H1 (cell line): Measurements from ENCODE around the gene DNAH12. TPM values are rescaled to one million over a fixed set of nuclear protein-coding genes. Genes with fewer than 3 reads are reported as not detected.

Source experiments
- CTCF ChIA-PET: fragments of 300-600 bp; sonication (Branson Sonifier 250); formaldehyde crosslinking; loops from one replicate; lab custom pipeline; 2021; ENCODE audit not compliant: partially characterized antibody; lab: Charles Lee
- POLR2A ChIA-PET: fragments of 300-600 bp; sonication (Branson Sonifier 250); formaldehyde crosslinking; loops from one replicate; lab custom pipeline; 2021; ENCODE audit warnings: inconsistent platforms; ENCODE audit not compliant: partially characterized antibody; lab: Charles Lee
- DNase-seq, 2 experiments: peaks; one replicate each; pipeline versions ENCODE4 v3.0.0 to v3.0.0-alpha.2; 2010 to 2022; ENCODE audit warnings: low spot score in 2 of 2, low read depth in 1 of 2, mixed read lengths in 1 of 2
- FAIRE-seq: peaks from 2 replicates; lab custom pipeline; 2011; peaks lifted over from hg19 to GRCh38; lab: Jason Lieb, UNC
- H2AFZ ChIP-seq: 2 replicates; pipeline ENCODE4 v1.8.1; 2012; ENCODE audit warnings: low read length, inconsistent platforms
- H2AK5ac ChIP-seq: 2 replicates; pipeline ENCODE4 v1.6.1; 2013; ENCODE audit warnings: low read depth, low read length
- H2BK120ac ChIP-seq: replicated peaks from 2 replicates; pipeline ENCODE3; 2013; ENCODE audit warnings: low read depth, low read length, inconsistent platforms
- H2BK12ac ChIP-seq: 2 replicates; pipeline ENCODE4 v1.6.1; 2013; ENCODE audit warnings: low read depth, low read length
- H2BK15ac ChIP-seq: 2 replicates; pipeline ENCODE4 v1.6.1; 2013; ENCODE audit warnings: low read length
- H2BK20ac ChIP-seq: 2 replicates; pipeline ENCODE4 v1.6.1; 2013; ENCODE audit warnings: low read length
- H2BK5ac ChIP-seq: 2 replicates; pipeline ENCODE4 v1.6.1; 2013; ENCODE audit warnings: low read depth, low read length
- H3K14ac ChIP-seq: 2 replicates; pipeline ENCODE4 v1.6.1; 2013; ENCODE audit warnings: inconsistent platforms; ENCODE audit not compliant: insufficient read length
- H3K18ac ChIP-seq: 2 replicates; pipeline ENCODE4 v1.6.1; 2013; ENCODE audit warnings: low read length; ENCODE audit errors: extremely low read depth
- H3K23ac ChIP-seq: 2 replicates; pipeline ENCODE4 v1.6.1; 2013; ENCODE audit warnings: inconsistent platforms; ENCODE audit not compliant: insufficient read length
- H3K23me2 ChIP-seq: 2 replicates; pipeline ENCODE4 v1.6.1; 2013; ENCODE audit warnings: low read depth, low read length
- H3K27ac ChIP-seq: 2 replicates; pipeline ENCODE4 v1.6.1; 2011; ENCODE audit warnings: low read depth, low read length, inconsistent platforms
- H3K27me3 ChIP-seq, 4 experiments: replicated peaks in 1 of 4; 1 replicate in 1 of 4; 2 replicates in 3 of 4; pipeline versions ENCODE4 v1.6.1 to v1.8.1; 2011 to 2013; ENCODE audit warnings: low read length in 3 of 4, mild to moderate bottlenecking in 3 of 4, inconsistent platforms in 2 of 4, mixed read lengths in 2 of 4, moderate library complexity in 1 of 4; ENCODE audit not compliant: control insufficient read depth in 3 of 4, insufficient read depth in 3 of 4; ENCODE audit errors: extremely low read depth in 1 of 4
- H3K36me3 ChIP-seq, 4 experiments: 2 replicates each; pipeline versions ENCODE4 v1.6.1 to v1.8.1; 2011 to 2013; ENCODE audit warnings: mild to moderate bottlenecking in 4 of 4, low read length in 3 of 4, moderate library complexity in 2 of 4, control low read depth in 1 of 4, inconsistent platforms in 1 of 4; ENCODE audit not compliant: insufficient read depth in 4 of 4, control insufficient read depth in 2 of 4
- H3K4ac ChIP-seq: replicated peaks from 2 replicates; pipeline ENCODE3; 2013; ENCODE audit warnings: low read length, low read depth, mixed read lengths, inconsistent platforms; ENCODE audit not compliant: insufficient read length
- H3K4me1 ChIP-seq, 4 experiments: replicated peaks in 1 of 4; 1 replicate in 1 of 4; 2 replicates in 3 of 4; pipeline versions ENCODE4 v1.6.1 to v1.8.1; 2011 to 2013; ENCODE audit warnings: low read length in 3 of 4, inconsistent platforms in 2 of 4, mixed read lengths in 1 of 4; ENCODE audit not compliant: insufficient read depth in 4 of 4, control insufficient read depth in 3 of 4
- H3K4me2 ChIP-seq, 2 experiments: 2 replicates each; pipeline versions ENCODE4 v1.6.1 to v1.8.1; 2011 to 2013; ENCODE audit warnings: low read depth in 2 of 2, low read length in 2 of 2, control low read depth in 1 of 2, inconsistent platforms in 1 of 2, mild to moderate bottlenecking in 1 of 2; ENCODE audit not compliant: insufficient read depth in 1 of 2
- H3K4me3 ChIP-seq, 4 experiments: fragments of 200-600, 300-600 bp in 1 of 4; sonication (generic), shearing (Covaris generic), sonication (Bioruptor Twin) in 1 of 4; 2 replicates each; pipeline versions ENCODE4 v1.5.1 to v1.8.1; 2011 to 2016; ENCODE audit warnings: low read length in 4 of 4, low read depth in 3 of 4, control low read depth in 2 of 4, inconsistent platforms in 2 of 4, mild to moderate bottlenecking in 2 of 4, mixed read lengths in 1 of 4, moderate library complexity in 1 of 4; ENCODE audit not compliant: insufficient read depth in 2 of 4; ENCODE audit errors: extremely low read depth in 1 of 4
- H3K56ac ChIP-seq: replicated peaks from 2 replicates; pipeline ENCODE3; 2013; ENCODE audit warnings: low read depth, mild to moderate bottlenecking, mixed read lengths, low read length, inconsistent platforms; ENCODE audit not compliant: insufficient read length
- H3K79me1 ChIP-seq: 2 replicates; pipeline ENCODE4 v1.6.1; 2013; ENCODE audit warnings: low read depth, low read length, control low read depth
- H3K79me2 ChIP-seq, 2 experiments: 2 replicates each; pipeline versions ENCODE4 v1.6.1 to v1.8.1; 2012 to 2013; ENCODE audit warnings: low read length in 2 of 2, mild to moderate bottlenecking in 2 of 2, inconsistent platforms in 1 of 2; ENCODE audit not compliant: insufficient read depth in 2 of 2, control insufficient read depth in 1 of 2
- H3K9ac ChIP-seq, 4 experiments: replicated peaks in 1 of 4; 1 replicate in 1 of 4; 2 replicates in 3 of 4; pipeline versions ENCODE4 v1.6.1 to v1.8.1; 2011 to 2013; ENCODE audit warnings: low read depth in 3 of 4, low read length in 3 of 4, control low read depth in 2 of 4, mild to moderate bottlenecking in 2 of 4, moderate library complexity in 2 of 4, inconsistent platforms in 1 of 4; ENCODE audit errors: extremely low read depth in 1 of 4
- H3K9me3 ChIP-seq, 2 experiments: 2 replicates each; pipeline versions ENCODE4 v1.6.1 to v1.8.1; 2012 to 2013; ENCODE audit warnings: mild to moderate bottlenecking in 2 of 2, moderate library complexity in 2 of 2, control low read depth in 1 of 2, inconsistent platforms in 1 of 2, low read depth in 1 of 2, low read length in 1 of 2, mixed read lengths in 1 of 2; ENCODE audit not compliant: insufficient read depth in 2 of 2
- H4K20me1 ChIP-seq, 2 experiments: replicated peaks in 1 of 2; 2 replicates each; pipeline versions ENCODE3 to v1.8.1; 2011 to 2013; ENCODE audit warnings: inconsistent platforms in 2 of 2, low read length in 2 of 2, mild to moderate bottlenecking in 1 of 2; ENCODE audit not compliant: insufficient read depth in 2 of 2, control insufficient read depth in 1 of 2
- H4K5ac ChIP-seq: 2 replicates; pipeline ENCODE4 v1.6.1; 2013; ENCODE audit warnings: low read length, low read depth, mixed read lengths, inconsistent platforms; ENCODE audit not compliant: insufficient read length
- H4K8ac ChIP-seq: 2 replicates; pipeline ENCODE4 v1.8.0; 2013; ENCODE audit warnings: mild to moderate bottlenecking, moderate library complexity, low read length, inconsistent platforms; ENCODE audit not compliant: insufficient read depth; ENCODE audit errors: extremely low read depth
- H4K91ac ChIP-seq: replicated peaks from 2 replicates; pipeline ENCODE3; 2013; ENCODE audit warnings: low read length, mixed read lengths, inconsistent platforms; ENCODE audit not compliant: insufficient read length
- ATF2 ChIP-seq: IDR thresholded peaks from 2 replicates; pipeline ENCODE4 v1.6.1; 2012; ENCODE audit warnings: low read length, inconsistent platforms
- BRCA1 ChIP-seq: IDR thresholded peaks from 2 replicates; pipeline ENCODE4 v1.6.1; 2012; ENCODE audit warnings: low read depth, low read length, improper control_type of control experiment
- CTBP2 ChIP-seq: IDR thresholded peaks from 2 replicates; pipeline ENCODE4 v1.7.0; 2011; ENCODE audit warnings: borderline replicate concordance, mild to moderate bottlenecking, moderate library complexity, mixed read lengths, low read length; ENCODE audit not compliant: insufficient read depth, insufficient read length
- GTF2F1 ChIP-seq: IDR thresholded peaks from 2 replicates; pipeline ENCODE4 v1.6.1; 2012; ENCODE audit warnings: low read depth, low read length, improper control_type of control experiment, borderline replicate concordance
- JUND ChIP-seq: IDR thresholded peaks from 2 replicates; pipeline ENCODE4 v1.6.1; 2011; ENCODE audit warnings: mild to moderate bottlenecking, improper control_type of control experiment, low read length
- WGBS, 2 experiments: shearing (Covaris generic) in 1 of 2; methylation state at CpG; one replicate each; pipeline versions ENCODE4 v1.1.6 to v1.1.7; 2013 to 2015; ENCODE audit warnings: low lambda C conversion rate in 2 of 2, mixed read lengths in 2 of 2, inconsistent platforms in 1 of 2, low coverage in 1 of 2, missing lambda C conversion rate in 1 of 2; ENCODE audit not compliant: insufficient replicate concordance in 2 of 2, insufficient coverage in 1 of 2, insufficient read length in 1 of 2; ENCODE audit errors: extremely low coverage in 1 of 2, missing lambda C conversion rate in 1 of 2; 5-methylcytosine and 5-hydroxymethylcytosine counted together
- polyA plus RNA-seq, 7 experiments: library from polyadenylated mRNA; depleted of rRNA in 3 of 7; stranded (reverse) in 5 of 7; unstranded in 2 of 7; fragments of >200 nt in 5 of 7; fragments of 200-250 nt in 2 of 7; gene quantifications; 1 replicate in 5 of 7; 2 replicates in 1 of 7; 4 replicates in 1 of 7; pipeline versions ENCODE4 v1.2.1 to v1.2.3, GENCODE V29; 2011 to 2013; ENCODE audit warnings: missing spikeins in 2 of 7, mixed read lengths in 2 of 7
- total RNA-seq: library from RNA; stranded (reverse); fragmentation: NEBNext Ultra II Directional; extraction: Animal tissue kit (Norgen Biotek cat#: 25700); gene quantifications from 2 replicates; pipeline ENCODE4 v1.2.1, GENCODE V29; 2021

The DNAH12 gene
- total and polyA plus RNA-seq, 2 of the 8 experiments (the other 6 are each of a cell fraction or from before 2014, with no cell fraction given) = not detected

DNA sequence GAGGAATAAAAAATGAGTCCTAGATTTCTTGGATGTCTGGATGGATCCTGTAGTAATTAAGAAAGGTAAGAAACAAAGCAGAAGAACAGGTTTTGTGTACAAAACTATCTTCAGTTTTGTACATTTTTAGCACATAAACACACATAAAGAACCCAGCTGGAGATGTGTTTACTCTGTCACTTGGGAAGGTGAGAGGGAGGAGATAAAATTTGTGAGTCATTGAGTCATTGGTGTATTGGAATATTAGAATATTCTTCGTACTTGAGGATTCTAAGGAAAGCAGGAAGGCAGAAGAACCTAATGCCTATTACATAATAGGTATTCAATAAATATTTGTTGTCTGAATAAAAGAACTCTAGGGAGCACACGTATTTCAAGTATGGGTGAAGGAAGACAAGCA, 299.2 kb downstream of the DNAH12 start:
- Histone ChIP-seq H3K9me3 (no peaks in the 10 kb centered on the region), H3K56ac (no peak overlapping the region), H3K27ac (no peak overlapping the region), H3K4me1 (no peaks in the 10 kb centered on the region), H3K9ac (no peak overlapping the region), H2BK15ac (no peak overlapping the region), H2AFZ (no peak overlapping the region), H3K4me3 (no peak overlapping the region), H3K18ac (no peak overlapping the region), H4K8ac (no peak overlapping the region), H3K36me3 (peaks cover 0 to 25% (median 3%) of the 10 kb centered on the region in 4 experiments; a peak in 4 of 8 replicates), H4K20me1 (peaks cover 0 to 1% of the 10 kb centered on the region in 2 experiments), H3K4ac (no peak overlapping the region), H2BK120ac (no peak overlapping the region), H4K91ac (no peak overlapping the region), H3K23me2 (no peaks in the 10 kb centered on the region), H3K14ac (no peak overlapping the region), H2BK20ac (no peak overlapping the region), H3K27me3 (no peaks in the 10 kb centered on the region), H2BK5ac (no peak overlapping the region), H3K79me1 (no peaks in the 10 kb centered on the region), H3K23ac (no peak overlapping the region), H2AK5ac (no peak overlapping the region), H3K79me2 (no peaks in the 10 kb centered on the region), H3K4me2 (no peak overlapping the region), H4K5ac (no peak overlapping the region), H2BK12ac (no peak overlapping the region)
- ChIA-PET CTCF (interaction anchor here (0.7 kb wide), 1 partner anchor 140 kb away, joined by 3 read pairs; no protein-coding TSS in a partner anchor), POLR2A (no interaction called here)
- DNase-seq (no peak), FAIRE-seq (no peak)
- 80% methylated on average over 2 of the region's 2 CpGs; no CpG with 5 or more reads in 1 of the 2 experiments for WGBS, 2 experiments
- TF ChIP-seq GTF2F1 (no peak), JUND (no peak), BRCA1 (no peak), ATF2 (no peak), CTBP2 (no peak)
